H1 (cell line): ENCODE measurements around the gene GUCA1A. TPM values are rescaled to one million over a fixed set of nuclear protein-coding genes. Genes with fewer than 3 reads are reported as not detected.

ENCODE experiments used
- CTCF ChIA-PET: fragments of 300-600 bp; sonication (Branson Sonifier 250); formaldehyde crosslinking; loops from one replicate; lab custom pipeline; 2021; ENCODE audit not compliant: partially characterized antibody; lab: Charles Lee
- POLR2A ChIA-PET: fragments of 300-600 bp; sonication (Branson Sonifier 250); formaldehyde crosslinking; loops from one replicate; lab custom pipeline; 2021; ENCODE audit warnings: inconsistent platforms; ENCODE audit not compliant: partially characterized antibody; lab: Charles Lee
- DNase-seq, 2 experiments: peaks; one replicate each; pipeline versions ENCODE4 v3.0.0 to v3.0.0-alpha.2; 2010 to 2022; ENCODE audit warnings: low spot score in 2 of 2, low read depth in 1 of 2, mixed read lengths in 1 of 2
- FAIRE-seq: peaks from 2 replicates; lab custom pipeline; 2011; peaks lifted over from hg19 to GRCh38; lab: Jason Lieb, UNC
- H2AFZ ChIP-seq: 2 replicates; pipeline ENCODE4 v1.8.1; 2012; ENCODE audit warnings: low read length, inconsistent platforms
- H2AK5ac ChIP-seq: 2 replicates; pipeline ENCODE4 v1.6.1; 2013; ENCODE audit warnings: low read depth, low read length
- H2BK120ac ChIP-seq: replicated peaks from 2 replicates; pipeline ENCODE3; 2013; ENCODE audit warnings: low read depth, low read length, inconsistent platforms
- H2BK12ac ChIP-seq: 2 replicates; pipeline ENCODE4 v1.6.1; 2013; ENCODE audit warnings: low read depth, low read length
- H2BK15ac ChIP-seq: 2 replicates; pipeline ENCODE4 v1.6.1; 2013; ENCODE audit warnings: low read length
- H2BK20ac ChIP-seq: 2 replicates; pipeline ENCODE4 v1.6.1; 2013; ENCODE audit warnings: low read length
- H2BK5ac ChIP-seq: 2 replicates; pipeline ENCODE4 v1.6.1; 2013; ENCODE audit warnings: low read depth, low read length
- H3K14ac ChIP-seq: 2 replicates; pipeline ENCODE4 v1.6.1; 2013; ENCODE audit warnings: inconsistent platforms; ENCODE audit not compliant: insufficient read length
- H3K18ac ChIP-seq: 2 replicates; pipeline ENCODE4 v1.6.1; 2013; ENCODE audit warnings: low read length; ENCODE audit errors: extremely low read depth
- H3K23ac ChIP-seq: 2 replicates; pipeline ENCODE4 v1.6.1; 2013; ENCODE audit warnings: inconsistent platforms; ENCODE audit not compliant: insufficient read length
- H3K23me2 ChIP-seq: 2 replicates; pipeline ENCODE4 v1.6.1; 2013; ENCODE audit warnings: low read depth, low read length
- H3K27ac ChIP-seq: 2 replicates; pipeline ENCODE4 v1.6.1; 2011; ENCODE audit warnings: low read depth, low read length, inconsistent platforms
- H3K27me3 ChIP-seq, 4 experiments: replicated peaks in 1 of 4; 1 replicate in 1 of 4; 2 replicates in 3 of 4; pipeline versions ENCODE4 v1.6.1 to v1.8.1; 2011 to 2013; ENCODE audit warnings: low read length in 3 of 4, mild to moderate bottlenecking in 3 of 4, inconsistent platforms in 2 of 4, mixed read lengths in 2 of 4, moderate library complexity in 1 of 4; ENCODE audit not compliant: control insufficient read depth in 3 of 4, insufficient read depth in 3 of 4; ENCODE audit errors: extremely low read depth in 1 of 4
- H3K36me3 ChIP-seq, 4 experiments: 2 replicates each; pipeline versions ENCODE4 v1.6.1 to v1.8.1; 2011 to 2013; ENCODE audit warnings: mild to moderate bottlenecking in 4 of 4, low read length in 3 of 4, moderate library complexity in 2 of 4, control low read depth in 1 of 4, inconsistent platforms in 1 of 4; ENCODE audit not compliant: insufficient read depth in 4 of 4, control insufficient read depth in 2 of 4
- H3K4ac ChIP-seq: replicated peaks from 2 replicates; pipeline ENCODE3; 2013; ENCODE audit warnings: low read length, low read depth, mixed read lengths, inconsistent platforms; ENCODE audit not compliant: insufficient read length
- H3K4me1 ChIP-seq, 4 experiments: replicated peaks in 1 of 4; 1 replicate in 1 of 4; 2 replicates in 3 of 4; pipeline versions ENCODE4 v1.6.1 to v1.8.1; 2011 to 2013; ENCODE audit warnings: low read length in 3 of 4, inconsistent platforms in 2 of 4, mixed read lengths in 1 of 4; ENCODE audit not compliant: insufficient read depth in 4 of 4, control insufficient read depth in 3 of 4
- H3K4me2 ChIP-seq, 2 experiments: 2 replicates each; pipeline versions ENCODE4 v1.6.1 to v1.8.1; 2011 to 2013; ENCODE audit warnings: low read depth in 2 of 2, low read length in 2 of 2, control low read depth in 1 of 2, inconsistent platforms in 1 of 2, mild to moderate bottlenecking in 1 of 2; ENCODE audit not compliant: insufficient read depth in 1 of 2
- H3K4me3 ChIP-seq, 4 experiments: fragments of 200-600, 300-600 bp in 1 of 4; sonication (generic), shearing (Covaris generic), sonication (Bioruptor Twin) in 1 of 4; 2 replicates each; pipeline versions ENCODE4 v1.5.1 to v1.8.1; 2011 to 2016; ENCODE audit warnings: low read length in 4 of 4, low read depth in 3 of 4, control low read depth in 2 of 4, inconsistent platforms in 2 of 4, mild to moderate bottlenecking in 2 of 4, mixed read lengths in 1 of 4, moderate library complexity in 1 of 4; ENCODE audit not compliant: insufficient read depth in 2 of 4; ENCODE audit errors: extremely low read depth in 1 of 4
- H3K56ac ChIP-seq: replicated peaks from 2 replicates; pipeline ENCODE3; 2013; ENCODE audit warnings: low read depth, mild to moderate bottlenecking, mixed read lengths, low read length, inconsistent platforms; ENCODE audit not compliant: insufficient read length
- H3K79me1 ChIP-seq: 2 replicates; pipeline ENCODE4 v1.6.1; 2013; ENCODE audit warnings: low read depth, low read length, control low read depth
- H3K79me2 ChIP-seq, 2 experiments: 2 replicates each; pipeline versions ENCODE4 v1.6.1 to v1.8.1; 2012 to 2013; ENCODE audit warnings: low read length in 2 of 2, mild to moderate bottlenecking in 2 of 2, inconsistent platforms in 1 of 2; ENCODE audit not compliant: insufficient read depth in 2 of 2, control insufficient read depth in 1 of 2
- H3K9ac ChIP-seq, 4 experiments: replicated peaks in 1 of 4; 1 replicate in 1 of 4; 2 replicates in 3 of 4; pipeline versions ENCODE4 v1.6.1 to v1.8.1; 2011 to 2013; ENCODE audit warnings: low read depth in 3 of 4, low read length in 3 of 4, control low read depth in 2 of 4, mild to moderate bottlenecking in 2 of 4, moderate library complexity in 2 of 4, inconsistent platforms in 1 of 4; ENCODE audit errors: extremely low read depth in 1 of 4
- H3K9me3 ChIP-seq, 2 experiments: 2 replicates each; pipeline versions ENCODE4 v1.6.1 to v1.8.1; 2012 to 2013; ENCODE audit warnings: mild to moderate bottlenecking in 2 of 2, moderate library complexity in 2 of 2, control low read depth in 1 of 2, inconsistent platforms in 1 of 2, low read depth in 1 of 2, low read length in 1 of 2, mixed read lengths in 1 of 2; ENCODE audit not compliant: insufficient read depth in 2 of 2
- H4K20me1 ChIP-seq, 2 experiments: replicated peaks in 1 of 2; 2 replicates each; pipeline versions ENCODE3 to v1.8.1; 2011 to 2013; ENCODE audit warnings: inconsistent platforms in 2 of 2, low read length in 2 of 2, mild to moderate bottlenecking in 1 of 2; ENCODE audit not compliant: insufficient read depth in 2 of 2, control insufficient read depth in 1 of 2
- H4K5ac ChIP-seq: 2 replicates; pipeline ENCODE4 v1.6.1; 2013; ENCODE audit warnings: low read length, low read depth, mixed read lengths, inconsistent platforms; ENCODE audit not compliant: insufficient read length
- H4K8ac ChIP-seq: 2 replicates; pipeline ENCODE4 v1.8.0; 2013; ENCODE audit warnings: mild to moderate bottlenecking, moderate library complexity, low read length, inconsistent platforms; ENCODE audit not compliant: insufficient read depth; ENCODE audit errors: extremely low read depth
- H4K91ac ChIP-seq: replicated peaks from 2 replicates; pipeline ENCODE3; 2013; ENCODE audit warnings: low read length, mixed read lengths, inconsistent platforms; ENCODE audit not compliant: insufficient read length
- CEBPB ChIP-seq: IDR thresholded peaks from 2 replicates; pipeline ENCODE4 v1.6.1; 2012; ENCODE audit warnings: low read depth, low read length
- YY1 ChIP-seq: IDR thresholded peaks from 2 replicates; pipeline ENCODE4 v1.6.1; 2011; ENCODE audit warnings: low read depth, mild to moderate bottlenecking, low read length
- WGBS, 2 experiments: shearing (Covaris generic) in 1 of 2; methylation state at CpG; one replicate each; pipeline versions ENCODE4 v1.1.6 to v1.1.7; 2013 to 2015; ENCODE audit warnings: low lambda C conversion rate in 2 of 2, mixed read lengths in 2 of 2, inconsistent platforms in 1 of 2, low coverage in 1 of 2, missing lambda C conversion rate in 1 of 2; ENCODE audit not compliant: insufficient replicate concordance in 2 of 2, insufficient coverage in 1 of 2, insufficient read length in 1 of 2; ENCODE audit errors: extremely low coverage in 1 of 2, missing lambda C conversion rate in 1 of 2; 5-methylcytosine and 5-hydroxymethylcytosine counted together
- polyA plus RNA-seq, 7 experiments: library from polyadenylated mRNA; depleted of rRNA in 3 of 7; stranded (reverse) in 5 of 7; unstranded in 2 of 7; fragments of >200 nt in 5 of 7; fragments of 200-250 nt in 2 of 7; gene quantifications; 1 replicate in 5 of 7; 2 replicates in 1 of 7; 4 replicates in 1 of 7; pipeline versions ENCODE4 v1.2.1 to v1.2.3, GENCODE V29; 2011 to 2013; ENCODE audit warnings: missing spikeins in 2 of 7, mixed read lengths in 2 of 7
- total RNA-seq: library from RNA; stranded (reverse); fragmentation: NEBNext Ultra II Directional; extraction: Animal tissue kit (Norgen Biotek cat#: 25700); gene quantifications from 2 replicates; pipeline ENCODE4 v1.2.1, GENCODE V29; 2021

GUCA1A gene
- total and polyA plus RNA-seq, 2 of the 8 experiments (the other 6 are each of a cell fraction or from before 2014, with no cell fraction given), result 4.6 to 24.6 TPM

GRCh38 chr6:42224222-42225028 is 51.3 kb downstream of the GUCA1A start:
- DNase-seq (no peak), FAIRE-seq (no peak)

More at GRCh38 chr6:42224222-42225028, 51.3 kb downstream of the GUCA1A start:
- Histone ChIP-seq H3K27me3 (no peaks in the 10 kb centered on the region), H3K4me2 (no peak overlapping the region), H4K91ac (no peak overlapping the region), H3K23ac (no peak overlapping the region), H3K4ac (no peak overlapping the region), H2BK120ac (no peak overlapping the region), H3K4me3 (no peak overlapping the region), H3K36me3 (peaks cover 0 to 16% (median 11%) of the 10 kb centered on the region in 4 experiments; a peak in 6 of 8 replicates), H3K18ac (no peak overlapping the region), H3K9ac (no peak overlapping the region; a peak in 1 of 7 replicates), H4K5ac (no peak overlapping the region), H3K79me2 (no peaks in the 10 kb centered on the region), H2AFZ (no peak overlapping the region), H2BK5ac (no peak overlapping the region), H3K56ac (no peak overlapping the region), H2BK12ac (no peak overlapping the region), H3K14ac (no peak overlapping the region), H3K23me2 (no peaks in the 10 kb centered on the region), H4K20me1 (no peaks in the 10 kb centered on the region), H3K27ac (no peak overlapping the region), H3K4me1 (no peaks in the 10 kb centered on the region), H2BK20ac (no peak overlapping the region), H2BK15ac (no peak overlapping the region), H3K79me1 (no peaks in the 10 kb centered on the region), H4K8ac (no peak overlapping the region), H3K9me3 (no peaks in the 10 kb centered on the region), H2AK5ac (no peak overlapping the region)
- ChIA-PET POLR2A (interaction anchor here (0.6 kb wide), 1 partner anchor 67 kb away, joined by 3 read pairs; no protein-coding TSS in a partner anchor), CTCF (interaction anchor here (1.0 to 1.4 kb wide), 3 partner anchors 10 to 120 kb away, joined by 3 to 4 read pairs (median 3); no protein-coding TSS in a partner anchor)
- 89% methylated on average over 12 of the region's 12 CpGs; no CpG with 5 or more reads in 1 of the 2 experiments for WGBS, 2 experiments
- TF ChIP-seq CEBPB, result 0 out of 2 replicates have a peak, but pooled peaks have one; percentile 0
- no peak for TF ChIP-seq YY1
